SK-N-MC (cell line): Measurements from ENCODE around the gene EMP1.

ENCODE experiments used
- DNase-seq: peaks from one replicate; pipeline ENCODE4 v3.0.0-alpha.2; 2011; ENCODE audit warnings: low read depth, low spot score
- H3K27ac ChIP-seq: fragments of 200-600 bp; sonication (generic); 2 replicates; pipeline ENCODE4 v1.5.1; 2016; ENCODE audit warnings: mixed run types
- H3K36me3 ChIP-seq: fragments of 200-600 bp; sonication (generic); 2 replicates; pipeline ENCODE4 v1.6.1; 2017; ENCODE audit warnings: antibody characterized with exemption, low read length, mixed read lengths; ENCODE audit not compliant: insufficient read depth
- H3K4me3 ChIP-seq: fragments of 200-600 bp; sonication (generic); 2 replicates; pipeline ENCODE4 v1.5.1; 2016
- H3K9ac ChIP-seq: fragments of 200-600 bp; sonication (generic); 2 replicates; pipeline ENCODE4 v1.8.0; 2017; ENCODE audit warnings: mixed run types, mixed read lengths; ENCODE audit not compliant: insufficient read length
- H3K9me3 ChIP-seq: fragments of 200-600 bp; sonication (generic); 2 replicates; pipeline ENCODE4 v1.6.1; 2017; ENCODE audit warnings: low read depth, mild to moderate bottlenecking, antibody characterized with exemption, low read length, moderate library complexity, mixed read lengths
- EZH2 ChIP-seq: fragments of 200-600 bp; sonication (generic); IDR thresholded peaks from one replicate; pipeline ENCODE4 v1.6.1; 2017; ENCODE audit warnings: antibody characterized with exemption
- FOXP2 ChIP-seq: optimal IDR thresholded peaks from 2 replicates; pipeline ENCODE3; 2011; ENCODE audit warnings: mild to moderate bottlenecking, moderate library complexity; ENCODE audit not compliant: insufficient read depth; ENCODE audit errors: extremely low read length, control extremely low read depth
- POLR2AphosphoS5 ChIP-seq: IDR thresholded peaks from 2 replicates; pipeline ENCODE4 v1.6.1; 2012; ENCODE audit warnings: mild to moderate bottlenecking, low read depth, low read length, borderline replicate concordance

EMP1 gene, protein sequence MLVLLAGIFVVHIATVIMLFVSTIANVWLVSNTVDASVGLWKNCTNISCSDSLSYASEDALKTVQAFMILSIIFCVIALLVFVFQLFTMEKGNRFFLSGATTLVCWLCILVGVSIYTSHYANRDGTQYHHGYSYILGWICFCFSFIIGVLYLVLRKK

DNA sequence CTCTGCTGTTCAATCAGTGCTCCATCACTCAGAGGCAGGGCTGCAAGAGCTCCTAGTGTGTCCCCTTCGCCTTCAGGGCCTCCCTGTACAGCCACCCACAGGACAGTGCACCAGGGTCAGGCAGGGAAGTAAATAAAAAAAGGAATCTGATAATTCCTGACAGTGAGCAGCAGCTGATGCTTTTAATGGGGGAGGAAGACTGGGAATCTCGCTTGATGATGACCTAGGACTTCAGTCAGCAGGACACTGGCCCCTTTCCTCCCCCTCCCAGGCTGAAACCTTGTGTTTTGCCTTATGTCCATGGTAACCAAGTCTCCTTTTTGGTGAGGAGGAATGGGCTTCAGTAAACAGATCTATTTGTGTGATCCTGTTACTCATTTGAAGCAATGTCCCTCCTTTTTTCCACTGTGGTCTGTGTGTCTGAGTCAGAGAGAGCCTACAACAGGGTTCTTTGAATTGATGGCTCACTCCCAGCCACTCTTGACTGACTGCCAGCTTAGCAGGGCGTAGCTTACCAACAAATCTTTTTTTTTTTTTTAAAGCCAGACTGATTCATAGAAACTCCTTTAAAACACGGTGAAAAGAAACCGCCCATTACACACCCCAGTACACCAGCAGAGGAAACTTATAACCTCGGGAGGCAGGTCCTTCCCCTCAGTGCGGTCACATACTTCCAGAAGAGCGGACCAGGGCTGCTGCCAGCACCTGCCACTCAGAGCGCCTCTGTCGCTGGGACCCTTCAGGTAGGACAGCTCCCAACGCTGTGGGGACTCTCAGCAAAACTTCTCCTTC lies at the start of gene EMP1:
TSS of gene EMP1 (plus strand) at position 597 of the 792 bp plus-strand sequence. CDS start 14,785 bp downstream, outside the sequence.
- no peak for DNase-seq
- Histone ChIP-seq H3K9me3 (no peaks in the 10 kb centered on the region), H3K4me3 (peak within 1 kb of the TSS; percentile 14), H3K27ac (peak within 1 kb of the TSS; percentile 39; the same call in 1 of the 2 replicates), H3K9ac (no peak within 1 kb of the TSS), H3K36me3 (no peaks in the 10 kb centered on the region)
- TF ChIP-seq FOXP2 = no peak

DNA sequence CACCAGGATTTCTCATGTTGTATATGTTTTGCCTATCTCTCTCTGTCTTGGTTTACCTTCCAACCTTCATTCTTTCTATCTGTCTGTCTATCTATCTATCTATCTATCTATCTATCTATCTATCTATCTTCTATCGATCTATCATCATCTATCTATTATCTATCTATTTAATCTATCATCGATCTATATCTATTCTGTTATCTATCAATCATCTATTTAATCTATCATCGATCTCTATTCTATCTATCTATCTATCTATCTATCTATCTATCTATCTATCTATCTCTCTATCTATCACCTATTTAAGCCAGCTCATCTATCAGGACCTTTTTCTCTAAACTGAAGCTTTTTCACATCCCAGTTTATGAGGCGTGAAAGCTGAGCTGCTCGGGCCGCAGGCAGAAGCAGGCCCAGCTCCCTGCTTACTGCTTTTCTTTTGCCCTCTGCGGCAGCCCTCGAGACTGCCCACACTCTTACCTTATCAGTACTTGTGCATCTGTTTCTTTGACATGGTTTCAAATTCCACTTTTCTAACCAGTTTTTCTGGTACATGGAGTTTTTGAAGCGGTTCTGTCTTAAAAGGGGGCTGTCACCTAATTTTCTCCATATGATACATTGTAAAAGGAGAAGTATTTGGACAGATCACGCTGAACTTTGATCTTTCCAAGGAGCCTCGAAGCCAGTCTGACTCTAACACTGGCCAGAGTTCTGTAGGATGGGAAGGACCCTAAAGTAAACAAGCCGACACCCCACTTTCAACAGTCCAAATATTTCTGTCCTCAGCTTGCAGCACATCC lies 48.6 kb upstream of the EMP1 start:
- Histone ChIP-seq H3K9me3 (no peaks in the 10 kb centered on the region), H3K9ac (no peak overlapping the region), H3K27ac (no peak overlapping the region), H3K36me3 (no peaks in the 10 kb centered on the region), H3K4me3 (no peak overlapping the region)
- DNase-seq = no peak
- no peak for TF ChIP-seq FOXP2
- TF ChIP-seq POLR2AphosphoS5 = no peak
- no peak for TF ChIP-seq EZH2

DNA sequence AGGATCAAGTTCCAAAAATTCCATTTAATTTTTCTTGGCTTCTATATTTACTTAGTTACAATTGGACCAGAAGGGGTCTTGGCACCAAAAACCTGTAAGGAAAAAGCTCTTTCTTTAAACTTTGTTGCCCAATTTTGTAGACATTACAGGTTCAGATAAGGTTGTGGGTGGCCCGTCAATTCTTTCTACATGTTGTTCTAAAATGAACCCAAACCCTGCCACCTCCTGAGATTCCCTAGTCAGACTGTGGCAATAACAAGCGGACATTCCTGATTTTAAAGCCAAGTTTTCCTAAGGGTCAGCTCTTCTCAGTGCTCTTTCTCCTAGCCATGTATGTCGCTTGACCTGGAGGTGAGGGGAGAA lies 48.1 kb upstream of the EMP1 start:
- H3K36me3 ChIP-seq = no peaks in the 10 kb centered on the region
- H3K9ac ChIP-seq = no peak overlapping the region
- H3K27ac ChIP-seq = no peak overlapping the region
- TF ChIP-seq EZH2 (no peak), FOXP2 (no peak), POLR2AphosphoS5 (no peak)
- DNase-seq = no peak
- H3K9me3 ChIP-seq = no peaks in the 10 kb centered on the region
- no peak overlapping the region for H3K4me3 ChIP-seq

DNA sequence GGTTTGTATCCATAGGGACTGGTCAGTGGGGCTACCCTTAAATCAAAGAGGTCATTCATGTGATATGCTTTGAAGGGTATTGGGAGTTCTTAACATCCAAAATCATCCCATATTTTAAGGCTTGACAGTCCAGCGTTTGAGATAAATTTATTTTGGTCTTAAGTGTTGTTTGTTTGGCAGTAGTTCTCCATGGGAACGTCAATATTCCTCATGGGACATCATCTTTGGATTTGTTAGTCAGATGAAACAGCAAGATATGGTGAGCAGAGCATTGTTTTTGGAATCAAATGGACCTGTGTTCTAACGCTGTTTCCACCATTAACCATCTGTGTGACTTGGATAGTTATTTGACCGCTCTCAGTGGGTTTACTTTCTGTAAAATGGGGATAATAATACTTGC lies 47.1 kb upstream of the EMP1 start:
- Histone ChIP-seq H3K9me3 (no peaks in the 10 kb centered on the region), H3K4me3 (no peak overlapping the region), H3K36me3 (no peaks in the 10 kb centered on the region), H3K27ac (no peak overlapping the region), H3K9ac (no peak overlapping the region)
- no peak for TF ChIP-seq POLR2AphosphoS5
- DNase-seq = no peak

DNA sequence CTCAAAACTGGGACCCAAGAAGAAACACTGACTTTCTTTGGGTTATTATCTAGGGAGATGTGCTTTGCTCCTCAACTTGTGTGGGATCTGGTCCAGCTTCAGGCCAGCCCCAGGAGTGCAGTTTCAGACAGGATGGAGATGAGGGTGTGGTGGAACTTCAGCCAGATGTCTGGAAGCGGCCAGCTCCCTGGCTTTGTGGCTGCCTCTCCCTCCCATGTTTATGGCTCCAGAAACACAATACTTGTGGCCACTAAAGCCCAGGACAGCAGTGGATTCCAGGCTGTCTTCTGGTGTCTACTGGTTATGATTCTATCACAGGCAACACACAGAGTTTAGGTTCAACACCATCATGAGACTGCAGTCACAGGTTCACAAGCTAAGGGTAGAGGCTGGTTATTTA lies 44.2 kb upstream of the EMP1 start:
- no peak overlapping the region for H3K4me3 ChIP-seq

DNA sequence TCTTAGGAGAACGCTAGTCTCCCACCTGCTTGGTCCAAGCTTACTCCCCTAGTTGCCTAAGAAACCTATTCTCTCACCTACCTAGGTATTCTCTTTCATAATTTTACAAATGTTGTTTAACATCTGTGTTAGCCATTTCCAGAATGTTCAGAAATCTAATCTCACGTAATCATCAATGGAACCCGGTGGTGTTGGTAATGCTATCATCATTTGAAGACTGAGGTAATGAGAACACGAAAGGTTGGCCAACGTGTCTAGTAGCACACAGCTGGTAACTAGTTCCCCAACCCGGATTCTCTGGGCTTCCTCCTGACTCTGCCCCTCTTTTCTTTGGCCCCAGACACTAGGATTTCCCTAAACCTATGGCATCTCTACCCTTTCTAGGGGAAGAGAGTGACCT lies 43.8 kb upstream of the EMP1 start:
- no peaks in the 10 kb centered on the region for H3K9me3 ChIP-seq
- no peak for DNase-seq
- no peak overlapping the region for H3K4me3 ChIP-seq
- TF ChIP-seq POLR2AphosphoS5 (no peak), EZH2 (no peak), FOXP2 (no peak)
- no peak overlapping the region for H3K27ac ChIP-seq
- H3K9ac ChIP-seq = no peak overlapping the region
- H3K36me3 ChIP-seq = no peaks in the 10 kb centered on the region

More for the DNA sequence above, 44.2 kb upstream of the EMP1 start:
- TF ChIP-seq EZH2 (no peak), POLR2AphosphoS5 (no peak), FOXP2 (no peak)
- Histone ChIP-seq H3K9ac (no peak overlapping the region), H3K36me3 (no peaks in the 10 kb centered on the region), H3K27ac (no peak overlapping the region), H3K9me3 (no peaks in the 10 kb centered on the region)
- DNase-seq = no peak

DNA sequence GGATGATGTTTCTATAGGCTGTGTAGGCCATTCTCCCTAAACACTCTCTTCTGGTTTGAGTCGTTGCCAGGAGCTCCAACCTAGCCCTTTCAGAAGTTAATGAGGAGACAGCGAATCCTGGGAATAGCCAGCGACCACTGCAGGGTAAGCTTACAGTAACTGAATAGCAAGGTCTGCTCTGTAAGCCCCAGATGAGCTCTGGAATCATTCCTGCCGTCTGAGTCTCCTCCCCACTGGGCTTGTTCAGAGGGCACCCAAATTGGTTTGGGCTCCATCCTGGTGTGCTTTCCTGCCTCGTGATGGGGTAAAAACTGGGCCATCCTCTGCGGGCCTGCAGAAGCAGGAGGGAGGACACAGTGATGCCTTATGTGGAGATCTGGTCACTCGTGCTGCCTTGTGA lies 43.3 kb upstream of the EMP1 start:
- no peak overlapping the region for H3K9ac ChIP-seq
- H3K4me3 ChIP-seq = no peak overlapping the region
- no peak for DNase-seq
- TF ChIP-seq EZH2 = no peak
- no peak for TF ChIP-seq FOXP2
- TF ChIP-seq POLR2AphosphoS5 = no peak
- H3K27ac ChIP-seq = no peak overlapping the region
- H3K36me3 ChIP-seq = no peaks in the 10 kb centered on the region
- no peaks in the 10 kb centered on the region for H3K9me3 ChIP-seq

DNA sequence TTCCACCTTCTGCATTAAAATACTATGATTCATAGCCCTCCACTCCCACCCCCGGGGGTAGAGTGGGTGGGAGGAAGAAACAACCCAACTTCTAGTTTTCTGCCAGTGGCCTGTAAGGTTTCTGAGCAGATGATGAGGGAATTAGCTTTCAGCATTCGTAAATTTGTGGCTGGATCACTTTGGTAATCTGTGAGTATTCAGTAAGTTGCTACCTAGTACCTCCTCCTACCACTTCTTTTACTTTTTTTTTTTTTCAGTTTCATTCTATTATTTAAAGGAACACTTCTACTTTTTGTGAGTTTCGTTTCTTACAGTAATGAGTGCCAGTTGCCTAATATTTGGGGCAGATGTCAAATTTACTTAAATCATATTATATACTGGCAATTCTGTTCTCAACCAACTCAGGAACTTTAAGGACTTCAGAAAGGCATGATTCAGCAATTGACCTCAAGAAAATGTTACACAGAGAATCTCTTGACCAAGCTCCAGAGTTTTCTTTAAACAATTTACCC lies 42.4 kb upstream of the EMP1 start:
- TF ChIP-seq POLR2AphosphoS5 (no peak), EZH2 (no peak), FOXP2 (no peak)
- no peak for DNase-seq
- Histone ChIP-seq H3K9ac (no peak overlapping the region), H3K36me3 (no peaks in the 10 kb centered on the region), H3K4me3 (no peak overlapping the region), H3K9me3 (no peaks in the 10 kb centered on the region), H3K27ac (no peak overlapping the region)
